SW480 (cell line): ENCODE results near the gene EGFR.

Experiments used
- DNase-seq: peaks from one replicate; pipeline ENCODE4 v3.0.0-alpha.2; 2016; ENCODE audit warnings: low spot score

EGFR gene

GRCh38 chr7:55189878-55190436 is 171.1 kb downstream of the EGFR start:
- no peak for DNase-seq

DNA sequence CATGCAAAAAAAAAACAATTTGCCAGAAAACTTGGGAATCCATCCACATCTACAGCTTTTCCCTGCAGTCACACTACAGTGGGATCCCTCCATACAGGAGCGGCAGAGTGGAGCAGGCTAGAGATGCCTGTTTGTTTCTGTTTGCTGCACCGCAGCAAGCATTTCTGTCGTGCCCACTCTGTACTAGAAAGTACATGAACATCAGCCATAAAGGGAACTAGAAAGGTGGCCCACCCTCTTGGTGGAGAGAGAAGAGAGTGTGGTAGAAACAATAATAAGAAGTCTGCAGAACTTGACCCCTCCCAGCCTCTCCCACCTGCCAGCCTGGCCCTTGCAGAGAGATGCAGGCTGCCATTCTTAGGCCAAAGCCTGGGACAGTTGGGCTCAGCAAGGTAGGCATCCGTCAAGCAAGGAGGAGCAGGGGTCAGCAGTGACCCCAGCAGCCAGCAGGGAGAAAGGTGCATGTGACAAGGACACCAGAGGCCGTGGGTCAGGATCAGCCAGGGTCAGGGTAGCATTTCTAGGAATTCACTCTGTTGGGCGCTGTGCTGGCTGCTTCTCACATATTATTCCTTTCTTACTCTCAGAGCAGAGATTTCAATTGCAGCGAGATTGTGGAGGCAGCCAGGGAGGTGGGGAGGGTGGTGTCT is 171.8 kb downstream of the EGFR start:
- DNase-seq, result no peak

GRCh38 chr7:55191161-55191925 is 172.5 kb downstream of the EGFR start:
- no peak for DNase-seq

- DNase-seq, result no peak
Observed at GRCh38 chr7:55191926-55192692, 173.3 kb downstream of the EGFR start.

DNA sequence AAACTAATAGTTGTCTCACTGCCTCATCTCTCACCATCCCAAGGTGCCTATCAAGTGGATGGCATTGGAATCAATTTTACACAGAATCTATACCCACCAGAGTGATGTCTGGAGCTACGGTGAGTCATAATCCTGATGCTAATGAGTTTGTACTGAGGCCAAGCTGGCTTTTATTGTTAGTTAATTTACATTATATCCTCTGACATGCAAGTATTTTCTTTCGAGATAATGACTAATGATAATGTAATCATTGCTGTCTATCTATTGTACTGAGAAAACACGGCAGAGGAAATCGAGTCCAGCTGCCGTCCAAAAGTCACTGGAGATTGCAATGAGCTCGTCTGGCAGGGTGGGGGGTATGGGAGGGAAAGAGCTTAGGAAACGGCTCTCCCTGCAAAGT is 173.9 kb downstream of the EGFR start:
- DNase-seq, result no peak

DNA sequence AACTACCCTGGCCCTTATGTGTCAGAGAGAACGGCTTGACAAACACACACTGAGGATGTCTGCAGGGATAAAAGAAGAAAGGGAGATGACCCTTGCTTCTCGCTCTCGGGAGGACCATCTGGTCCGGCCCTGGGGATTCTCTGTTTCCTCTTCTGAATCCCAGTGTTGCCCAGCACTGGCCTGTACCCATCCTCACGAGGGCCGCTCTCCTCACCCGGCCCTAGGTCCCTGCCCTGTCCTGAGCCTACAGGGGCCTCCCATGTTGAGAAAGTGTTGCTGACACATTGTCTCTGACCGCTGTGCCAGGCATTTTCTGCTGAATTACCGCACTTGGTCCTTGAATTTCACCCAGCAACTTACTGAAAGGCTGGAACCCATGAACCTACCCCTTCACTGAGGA is 174.4 kb downstream of the EGFR start:
- DNase-seq, result no peak

DNA sequence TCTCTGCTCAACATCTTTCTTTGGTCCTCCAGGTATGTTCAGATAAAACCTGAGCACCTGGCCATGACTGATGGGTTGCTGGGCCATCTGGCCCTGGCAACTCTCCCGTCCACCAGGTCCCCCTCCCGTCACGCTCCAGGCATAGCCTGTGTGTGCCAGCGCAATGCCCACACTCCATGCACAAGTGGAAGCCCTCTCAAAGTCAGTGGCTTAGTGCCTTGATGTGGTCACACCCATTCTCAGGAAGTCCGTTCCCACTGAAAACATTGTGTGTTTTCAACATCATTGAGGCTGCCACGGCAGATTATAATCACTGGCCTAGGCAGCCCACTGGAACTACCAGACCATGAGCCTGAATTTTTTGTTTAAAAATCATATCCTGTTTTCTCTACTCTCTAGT is 175.7 kb downstream of the EGFR start:
- no peak for DNase-seq

GRCh38 chr7:55198634-55199392 is 180.0 kb downstream of the EGFR start:
- DNase-seq, result no peak

- DNase-seq, result no peak
Observed at GRCh38 chr7:55199418-55199817, 180.6 kb downstream of the EGFR start.

- no peak for DNase-seq
Observed at GRCh38 chr7:55200441-55200840, 181.6 kb downstream of the EGFR start.

- DNase-seq, result no peak
Observed at GRCh38 chr7:55202150-55202913, 183.5 kb downstream of the EGFR start.

- no peak for DNase-seq
Observed at GRCh38 chr7:55203300-55203699, 184.5 kb downstream of the EGFR start.

- DNase-seq, result no peak
Observed at GRCh38 chr7:55205124-55205955, 186.5 kb downstream of the EGFR start.

DNA sequence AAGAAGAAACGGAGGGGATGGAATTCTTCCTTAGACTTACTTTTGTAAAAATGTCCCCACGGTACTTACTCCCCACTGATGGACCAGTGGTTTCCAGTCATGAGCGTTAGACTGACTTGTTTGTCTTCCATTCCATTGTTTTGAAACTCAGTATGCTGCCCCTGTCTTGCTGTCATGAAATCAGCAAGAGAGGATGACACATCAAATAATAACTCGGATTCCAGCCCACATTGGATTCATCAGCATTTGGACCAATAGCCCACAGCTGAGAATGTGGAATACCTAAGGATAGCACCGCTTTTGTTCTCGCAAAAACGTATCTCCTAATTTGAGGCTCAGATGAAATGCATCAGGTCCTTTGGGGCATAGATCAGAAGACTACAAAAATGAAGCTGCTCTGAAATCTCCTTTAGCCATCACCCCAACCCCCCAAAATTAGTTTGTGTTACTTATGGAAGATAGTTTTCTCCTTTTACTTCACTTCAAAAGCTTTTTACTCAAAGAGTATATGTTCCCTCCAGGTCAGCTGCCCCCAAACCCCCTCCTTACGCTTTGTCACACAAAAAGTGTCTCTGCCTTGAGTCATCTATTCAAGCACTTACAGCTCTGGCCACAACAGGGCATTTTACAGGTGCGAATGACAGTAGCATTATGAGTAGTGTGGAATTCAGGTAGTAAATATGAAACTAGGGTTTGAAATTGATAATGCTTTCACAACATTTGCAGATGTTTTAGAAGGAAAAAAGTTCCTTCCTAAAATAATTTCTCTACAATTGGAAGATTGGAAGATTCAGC is 187.6 kb downstream of the EGFR start:
- no peak for DNase-seq

GRCh38 chr7:55207436-55208125 is 188.8 kb downstream of the EGFR start:
- DNase-seq, result no peak

DNA sequence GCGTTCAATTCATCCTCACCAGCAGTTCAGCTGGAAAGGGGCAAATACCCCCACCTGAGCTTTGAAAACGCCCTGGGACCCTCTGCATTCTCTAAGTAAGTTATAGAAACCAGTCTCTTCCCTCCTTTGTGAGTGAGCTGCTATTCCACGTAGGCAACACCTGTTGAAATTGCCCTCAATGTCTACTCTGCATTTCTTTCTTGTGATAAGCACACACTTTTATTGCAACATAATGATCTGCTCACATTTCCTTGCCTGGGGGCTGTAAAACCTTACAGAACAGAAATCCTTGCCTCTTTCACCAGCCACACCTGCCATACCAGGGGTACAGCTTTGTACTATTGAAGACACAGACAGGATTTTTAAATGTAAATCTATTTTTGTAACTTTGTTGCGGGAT is 190.5 kb downstream of the EGFR start:
- DNase-seq, result no peak

GRCh38 chr7:55210176-55210575 is 191.4 kb downstream of the EGFR start:
- no peak for DNase-seq

- no peak for DNase-seq
Observed at GRCh38 chr7:55210716-55211115, 191.9 kb downstream of the EGFR start.

DNA sequence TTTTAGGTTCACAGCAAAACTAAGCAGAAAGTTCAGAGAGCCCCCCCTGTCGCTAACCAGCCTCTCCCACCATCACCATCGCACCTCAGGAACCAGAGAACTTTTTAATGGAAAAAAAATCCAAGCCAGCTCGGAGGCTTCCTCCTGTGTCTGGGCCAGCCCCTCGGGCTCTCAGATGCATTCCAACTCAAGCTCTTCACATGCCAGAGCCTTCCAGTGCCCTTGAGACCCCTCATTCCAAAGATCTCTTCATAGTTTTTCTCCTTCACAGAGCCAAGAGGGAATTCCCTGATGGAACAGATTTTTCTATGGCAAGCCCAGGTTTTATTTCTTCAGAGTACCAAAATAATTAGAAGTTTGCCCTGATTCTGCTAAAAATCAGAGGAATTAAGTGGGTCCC is 192.9 kb downstream of the EGFR start:
- no peak for DNase-seq
